T-cell (primary cell): ENCODE measurements around the gene IRX6. TPM values are rescaled to one million over a fixed set of nuclear protein-coding genes. Genes with fewer than 3 reads are reported as not detected.

Experiments used
- ATAC-seq, 4 experiments: fragments of 200-7000 bp in 3 of 4; fragments of 150-1000 bp in 1 of 4; cut with Tn5 transposase; replicated peaks in 1 of 4; 1 replicate in 3 of 4; 2 replicates in 1 of 4; pipeline ENCODE4 v1.10.0; 2021; ENCODE audit warnings: moderate library complexity in 3 of 4, mild to moderate bottlenecking in 2 of 4, moderate number of reproducible peaks in 1 of 4
- CTCF ChIA-PET, 2 donors: fragments of 300-600 bp; sonication (Branson Sonifier 250); formaldehyde crosslinking; loops; one replicate each; lab custom pipeline; 2022; ENCODE audit warnings: antibody characterized with exemption in 2 of 2; lab: Charles Lee
- POLR2A ChIA-PET, 2 donors: fragments of 300-600 bp; sonication (Branson Sonifier 250); formaldehyde crosslinking; loops; one replicate each; lab custom pipeline; 2022; ENCODE audit warnings: antibody characterized with exemption in 2 of 2; lab: Charles Lee
- DNase-seq, 35 experiments: peaks; one replicate each; pipeline versions ENCODE4 v3.0.0 to v3.0.0-alpha.2; 2013 to 2023
- H3K27ac ChIP-seq: one replicate; pipeline ENCODE4 v1.5.1; 2013; ENCODE audit warnings: low read length
- H3K27me3 ChIP-seq, 2 experiments: replicated peaks in 1 of 2; 1 replicate in 1 of 2; 2 replicates in 1 of 2; pipeline versions ENCODE4 v1.6.1 to v1.7.0; 2013; ENCODE audit warnings: low read length in 1 of 2, mixed read lengths in 1 of 2; ENCODE audit not compliant: control insufficient read depth in 2 of 2, insufficient read depth in 2 of 2; ENCODE audit errors: extremely low read depth in 1 of 2
- H3K36me3 ChIP-seq, 2 donors: 1 replicate in 1 of 2; 2 replicates in 1 of 2; pipeline versions ENCODE4 v1.6.1 to v1.7.0; 2013; ENCODE audit warnings: low read length in 1 of 2; ENCODE audit not compliant: control insufficient read depth in 2 of 2, insufficient read depth in 1 of 2; ENCODE audit errors: extremely low read depth in 1 of 2
- H3K4me1 ChIP-seq, 2 experiments: 1 replicate in 1 of 2; 2 replicates in 1 of 2; pipeline versions ENCODE4 v1.6.1 to v1.7.0; 2013; ENCODE audit warnings: low read length in 2 of 2, mixed read lengths in 1 of 2; ENCODE audit not compliant: insufficient read depth in 2 of 2, control insufficient read depth in 1 of 2; ENCODE audit errors: extremely low read depth in 1 of 2
- H3K4me3 ChIP-seq, 2 donors: 1 replicate in 1 of 2; 2 replicates in 1 of 2; pipeline versions ENCODE4 v1.5.1 to v1.7.0; 2013; ENCODE audit warnings: mild to moderate bottlenecking in 2 of 2, low read length in 1 of 2, moderate library complexity in 1 of 2; ENCODE audit not compliant: control insufficient read depth in 1 of 2; ENCODE audit errors: extremely low read depth in 1 of 2
- H3K9me3 ChIP-seq: 2 replicates; pipeline ENCODE4 v1.7.0; 2013
- H3K27ac Mint-ChIP-seq, 2 donors: one replicate each; pipeline ENCODE4 v1.8.0; 2020 to 2021; ENCODE audit warnings: mild to moderate bottlenecking in 2 of 2, mixed read lengths in 2 of 2
- H3K27me3 Mint-ChIP-seq, 2 donors: one replicate each; pipeline ENCODE4 v1.8.0; 2021 to 2022; ENCODE audit warnings: mixed read lengths in 2 of 2
- H3K36me3 Mint-ChIP-seq: one replicate; pipeline ENCODE4 v1.8.0; 2021; ENCODE audit warnings: mixed read lengths
- H3K4me1 Mint-ChIP-seq, 3 donors: one replicate each; pipeline ENCODE4 v1.8.0; 2020 to 2022; ENCODE audit warnings: mixed read lengths in 3 of 3, mild to moderate bottlenecking in 1 of 3
- H3K4me3 Mint-ChIP-seq, 3 donors: one replicate each; pipeline ENCODE4 v1.8.0; 2020 to 2022; ENCODE audit warnings: mild to moderate bottlenecking in 3 of 3, mixed read lengths in 3 of 3, moderate library complexity in 3 of 3
- H3K9me3 Mint-ChIP-seq, 3 donors: one replicate each; pipeline ENCODE4 v1.8.0; 2020 to 2022; ENCODE audit warnings: mixed read lengths in 3 of 3
- WGBS: methylation state at CpG from one replicate; pipeline ENCODE4 v1.1.5; 2013; ENCODE audit warnings: missing lambda C conversion rate; ENCODE audit not compliant: insufficient coverage; 5-methylcytosine and 5-hydroxymethylcytosine counted together
- total RNA-seq, 35 experiments: library from RNA in 6 of 35; stranded (reverse) in 6 of 35; fragments of 120-200 nt in 1 of 35; gene quantifications; one replicate each; pipeline versions ENCODE4 v1.2.1 to v1.2.4 and lab custom pipeline; 2013 to 2026

Gene IRX6
- total RNA-seq, 5 donors from 2014 or later (not counting 1 experiment from before 2014, with no cell fraction given), result not detected

- Histone ChIP-seq H3K36me3 (no peaks in the 10 kb centered on the region), H3K4me3 (no peak overlapping the region), H3K4me1 (no peaks in the 10 kb centered on the region), H3K27me3 (peaks cover 0 to 2% of the 10 kb centered on the region in 2 experiments), H3K27ac (no peak overlapping the region), H3K9me3 (no peaks in the 10 kb centered on the region)
- Mint-ChIP-seq H3K4me1 (no peaks in the 10 kb centered on the region), H3K27ac (no peak overlapping the region), H3K36me3 (no peaks in the 10 kb centered on the region), H3K4me3 (no peak overlapping the region), H3K9me3 (no peaks in the 10 kb centered on the region), H3K27me3 (peaks cover 4 to 29% of the 10 kb centered on the region in 2 donors)
- ChIA-PET CTCF (interaction anchor here (0.6 kb wide), 2 partner anchors 13 to 1099 kb away, joined by 3 read pairs; no protein-coding TSS in a partner anchor), POLR2A (interaction anchor here in 1 of 2 donors (0.6 kb wide), 1 partner anchor 13 kb away, joined by 3 read pairs; no protein-coding TSS in a partner anchor)
- ATAC-seq, result no peak
- no CpG with 5 or more reads among the region's 1 CpG for WGBS
- no peak for DNase-seq
These were observed 25.9 kb downstream of the IRX6 start for GRCh38 chr16:55349867-55350266.

- ATAC-seq (no peak), DNase-seq (no peak)
- H3K9me3 Mint-ChIP-seq, result no peaks in the 10 kb centered on the region
- H3K27ac Mint-ChIP-seq, result no peak overlapping the region
- ChIA-PET CTCF (no interaction called here), POLR2A (no interaction called here)
- peaks cover 4 to 29% of the 10 kb centered on the region in 2 donors for H3K27me3 Mint-ChIP-seq
- Histone ChIP-seq H3K36me3 (no peaks in the 10 kb centered on the region), H3K4me3 (no peak overlapping the region), H3K9me3 (no peaks in the 10 kb centered on the region), H3K27ac (no peak overlapping the region), H3K4me1 (no peaks in the 10 kb centered on the region), H3K27me3 (peaks cover 0 to 2% of the 10 kb centered on the region in 2 experiments)
- H3K4me3 Mint-ChIP-seq, result no peak overlapping the region
- no peaks in the 10 kb centered on the region for H3K36me3 Mint-ChIP-seq
- no peaks in the 10 kb centered on the region for H3K4me1 Mint-ChIP-seq
These were observed 27.0 kb downstream of the IRX6 start for GRCh38 chr16:55350984-55351383.

DNA sequence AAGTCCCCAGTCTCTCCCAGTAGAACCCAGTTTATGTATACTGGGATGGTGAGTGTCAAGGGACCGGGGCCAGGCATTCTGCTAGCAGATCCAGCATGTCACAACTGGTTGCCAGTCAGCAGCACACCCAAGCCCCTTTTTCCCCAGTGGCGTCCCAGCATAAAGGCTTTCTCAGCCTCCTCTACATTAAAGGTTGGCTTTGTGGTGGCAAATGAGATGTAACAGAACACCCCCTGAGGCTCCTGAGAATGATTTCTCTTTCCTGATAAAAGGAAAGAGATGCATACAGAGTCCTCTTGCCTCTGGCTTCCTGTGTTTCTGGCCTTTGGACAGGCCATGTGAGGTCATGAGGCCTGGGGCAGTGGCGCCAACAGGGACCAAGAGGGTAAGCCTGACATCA lies 27.9 kb downstream of the IRX6 start:
- no CpG with 5 or more reads among the region's 3 CpGs for WGBS
- ChIA-PET POLR2A (no interaction called here), CTCF (no interaction called here)
- no peaks in the 10 kb centered on the region for H3K4me1 Mint-ChIP-seq
- H3K36me3 Mint-ChIP-seq, result no peaks in the 10 kb centered on the region
- no peaks in the 10 kb centered on the region for H3K36me3 ChIP-seq
- no peaks in the 10 kb centered on the region for H3K4me1 ChIP-seq
- no peak overlapping the region for H3K27ac Mint-ChIP-seq
- ATAC-seq, result no peak
- H3K4me3 ChIP-seq, result no peak overlapping the region
- no peak overlapping the region for H3K4me3 Mint-ChIP-seq
- H3K9me3 Mint-ChIP-seq, result no peaks in the 10 kb centered on the region
- H3K9me3 ChIP-seq, result no peaks in the 10 kb centered on the region
- H3K27me3 Mint-ChIP-seq, result peaks cover 4 to 22% of the 10 kb centered on the region in 2 donors
- H3K27me3 ChIP-seq, result peaks cover 0 to 2% of the 10 kb centered on the region in 2 experiments
- DNase-seq, result no peak
- H3K27ac ChIP-seq, result no peak overlapping the region

- POLR2A ChIA-PET, result no interaction called here
- no peak overlapping the region for H3K4me3 Mint-ChIP-seq
These were observed 33.2 kb downstream of the IRX6 start for GRCh38 chr16:55357241-55357640.

DNA sequence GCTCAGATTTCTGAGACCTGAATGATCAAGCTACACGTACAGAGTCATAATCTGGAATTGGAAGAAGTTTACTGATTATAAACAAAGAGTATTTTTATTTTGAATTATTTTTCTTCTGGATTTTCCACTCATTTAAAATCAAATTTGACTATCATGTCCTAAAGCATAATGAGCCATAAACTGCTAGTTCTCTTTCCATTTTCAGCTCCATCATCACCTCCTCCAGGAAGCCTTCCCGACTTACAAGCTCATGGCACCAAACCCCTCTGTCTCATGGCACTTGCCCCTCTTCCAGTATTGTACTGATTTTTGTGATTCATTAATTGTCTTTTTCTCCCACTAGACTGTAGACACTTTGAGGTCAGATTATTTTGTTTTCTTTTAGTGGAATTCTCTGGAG lies 35.9 kb downstream of the IRX6 start:
- Histone ChIP-seq H3K4me3 (no peak overlapping the region), H3K36me3 (no peaks in the 10 kb centered on the region), H3K27me3 (peaks cover 0 to 8% of the 10 kb centered on the region in 2 experiments), H3K4me1 (no peaks in the 10 kb centered on the region), H3K27ac (no peak overlapping the region), H3K9me3 (no peaks in the 10 kb centered on the region)
- no peak for DNase-seq
- Mint-ChIP-seq H3K27ac (no peak overlapping the region), H3K36me3 (no peaks in the 10 kb centered on the region), H3K27me3 (peaks cover 6 to 8% of the 10 kb centered on the region in 2 donors), H3K4me3 (no peak overlapping the region), H3K9me3 (no peaks in the 10 kb centered on the region), H3K4me1 (no peaks in the 10 kb centered on the region)
- POLR2A ChIA-PET, result no interaction called here
- WGBS, result no CpG with 5 or more reads among the region's 2 CpGs
- CTCF ChIA-PET, result no interaction called here
- no peak for ATAC-seq

More at GRCh38 chr16:55357241-55357640, 33.2 kb downstream of the IRX6 start:
- H3K9me3 ChIP-seq, result no peaks in the 10 kb centered on the region
- no peaks in the 10 kb centered on the region for H3K27me3 ChIP-seq
- Mint-ChIP-seq H3K36me3 (no peaks in the 10 kb centered on the region), H3K9me3 (no peaks in the 10 kb centered on the region), H3K27me3 (peaks cover 3% of the 10 kb centered on the region in 2 donors), H3K4me1 (no peaks in the 10 kb centered on the region), H3K27ac (no peak overlapping the region)
- H3K4me1 ChIP-seq, result no peaks in the 10 kb centered on the region
- DNase-seq, result no peak
- H3K27ac ChIP-seq, result no peak overlapping the region
- H3K36me3 ChIP-seq, result no peaks in the 10 kb centered on the region
- CTCF ChIA-PET, result no interaction called here
- ATAC-seq, result no peak
- no peak overlapping the region for H3K4me3 ChIP-seq
- WGBS, result no CpG with 5 or more reads among the region's 3 CpGs

GRCh38 chr16:55364811-55365210 lies 40.8 kb downstream of the IRX6 start:
- Mint-ChIP-seq H3K27me3 (peaks cover 23 to 25% of the 10 kb centered on the region in 2 donors), H3K4me1 (no peaks in the 10 kb centered on the region)
- CTCF ChIA-PET, result interaction anchor here in 1 of 2 donors (0.6 kb wide), 1 partner anchor 108 kb away, joined by 4 read pairs; no protein-coding TSS in a partner anchor

More at GRCh38 chr16:55364811-55365210, 40.8 kb downstream of the IRX6 start:
- POLR2A ChIA-PET, result no interaction called here
- Histone ChIP-seq H3K27ac (no peak overlapping the region), H3K9me3 (no peaks in the 10 kb centered on the region), H3K36me3 (no peaks in the 10 kb centered on the region), H3K27me3 (peaks cover 0 to 11% of the 10 kb centered on the region in 2 experiments), H3K4me3 (no peak overlapping the region), H3K4me1 (no peaks in the 10 kb centered on the region)
- Mint-ChIP-seq H3K36me3 (no peaks in the 10 kb centered on the region), H3K9me3 (no peaks in the 10 kb centered on the region), H3K27ac (no peak overlapping the region), H3K4me3 (no peak overlapping the region)
- no peak for DNase-seq
- 84% methylated on average over 3 of the region's 5 CpGs for WGBS
- ATAC-seq, result no peak
